Middle frontal gyrus (tissue), 1 donor: ENCODE results near the gene SOWAHB.
"Not testable (repeated sequence)": the region's sequence is repeated elsewhere in the genome, so short reads cannot be mapped to it uniquely, and the experiment has no call there.

Experiments used
- DNase-seq: peaks from one replicate; pipeline ENCODE4 v3.0.0-alpha.2; 2015; ENCODE audit warnings: low spot score; ENCODE audit errors: extremely low spot score

The SOWAHB gene

DNA sequence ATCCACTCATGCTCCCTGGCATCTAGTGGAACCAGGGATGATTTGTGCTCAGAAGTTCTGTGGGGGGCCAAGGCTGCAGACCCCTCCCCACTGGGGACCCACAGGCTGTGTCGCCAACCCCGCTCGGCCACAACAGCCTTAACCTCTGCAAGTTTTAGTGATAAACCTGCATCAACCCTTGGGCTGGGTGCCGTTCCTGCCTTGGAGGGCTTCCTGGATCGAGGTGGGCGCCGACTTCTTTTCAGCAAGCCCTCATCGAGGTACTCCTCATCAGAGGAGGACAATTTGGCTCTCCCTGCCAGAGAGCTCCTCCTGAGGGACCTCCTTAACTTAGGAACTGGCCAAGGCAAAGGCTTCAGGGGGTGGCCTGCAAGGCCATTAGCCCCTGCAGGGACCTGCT is 1.9 kb downstream of the SOWAHB start:
- DNase-seq: no peak

DNA sequence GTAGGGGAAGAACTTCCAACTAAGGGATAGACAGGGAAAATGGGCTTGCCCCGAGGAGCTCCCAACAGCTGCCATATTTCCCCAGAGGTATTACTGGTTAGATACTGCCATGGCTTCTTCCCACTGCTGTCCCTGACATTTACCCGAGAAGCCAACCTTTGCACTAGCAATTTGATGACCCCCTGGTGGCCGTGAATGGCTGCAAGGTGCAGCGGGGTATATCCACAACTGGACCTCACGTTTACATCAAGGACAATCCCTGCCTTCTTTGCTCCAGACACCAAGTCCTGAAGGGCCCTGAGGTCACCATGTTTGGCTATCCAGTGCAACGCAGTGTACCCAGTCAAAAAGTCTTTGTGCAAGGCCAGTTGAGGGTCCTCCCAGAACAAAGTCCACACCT is 2.3 kb downstream of the SOWAHB start:
- DNase-seq: no peak

GRCh38 chr4:76894537-76895255 is 3.2 kb downstream of the SOWAHB start:
- no peak for DNase-seq

DNA sequence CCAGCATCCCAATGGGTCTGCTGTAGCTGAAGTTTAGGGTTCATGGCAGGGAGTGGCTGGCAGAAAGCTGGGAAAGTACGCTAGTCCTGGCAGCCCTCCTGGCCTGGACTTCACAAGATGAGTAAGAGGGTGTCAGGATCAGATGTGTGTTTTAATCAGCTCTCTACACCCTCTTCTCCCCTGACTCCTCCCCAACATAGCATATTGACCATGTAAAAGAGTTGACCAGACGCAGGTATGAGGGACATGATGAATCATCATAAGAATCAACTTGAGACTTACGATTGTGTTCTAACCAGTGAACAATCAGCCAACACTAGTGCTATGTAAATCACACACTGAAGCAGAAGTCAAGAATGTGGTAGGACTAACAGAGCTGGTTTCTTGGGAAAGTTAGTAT is 5.3 kb downstream of the SOWAHB start:
- DNase-seq: no peak

DNA sequence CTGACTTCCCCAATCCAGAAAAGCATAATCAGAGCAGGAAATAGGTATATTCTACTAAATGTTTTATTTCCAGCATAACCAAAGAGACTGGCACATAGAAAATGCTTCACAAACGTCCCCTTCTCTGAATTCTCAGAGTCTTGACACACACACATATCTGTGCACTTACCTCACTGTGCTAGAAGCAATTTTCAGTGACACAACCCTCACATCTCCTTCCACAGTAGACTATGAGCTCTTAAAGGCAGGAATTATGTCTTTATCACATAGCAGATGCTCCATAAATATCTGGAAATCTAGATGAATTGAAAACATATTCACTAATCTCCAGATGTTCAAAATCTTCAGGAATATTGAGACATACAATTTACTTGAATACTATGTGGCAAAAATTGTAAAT is 5.9 kb downstream of the SOWAHB start:
- no peak for DNase-seq

GRCh38 chr4:76886848-76887441 is 11.0 kb downstream of the SOWAHB start:
- no peak for DNase-seq

DNA sequence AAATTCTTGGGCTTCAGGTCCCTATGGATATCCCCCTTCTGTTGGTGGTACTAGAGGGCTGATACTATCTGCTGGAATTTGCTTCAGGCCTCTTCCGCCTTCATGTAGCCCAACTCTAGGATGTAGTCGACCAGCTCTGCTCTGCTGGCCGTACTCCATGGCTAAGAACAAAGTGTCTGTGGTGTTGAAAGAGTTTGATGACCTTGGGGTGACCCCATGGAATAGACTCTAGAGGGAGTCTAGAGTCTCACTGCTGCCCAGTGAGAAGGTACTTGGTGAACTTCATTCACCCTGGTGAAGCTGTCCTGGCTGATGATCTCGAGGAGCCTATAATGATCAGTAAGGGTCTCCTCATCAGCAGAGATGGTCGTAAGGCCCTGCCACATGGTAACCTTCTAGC is 11.7 kb downstream of the SOWAHB start:
- DNase-seq: no peak

DNA sequence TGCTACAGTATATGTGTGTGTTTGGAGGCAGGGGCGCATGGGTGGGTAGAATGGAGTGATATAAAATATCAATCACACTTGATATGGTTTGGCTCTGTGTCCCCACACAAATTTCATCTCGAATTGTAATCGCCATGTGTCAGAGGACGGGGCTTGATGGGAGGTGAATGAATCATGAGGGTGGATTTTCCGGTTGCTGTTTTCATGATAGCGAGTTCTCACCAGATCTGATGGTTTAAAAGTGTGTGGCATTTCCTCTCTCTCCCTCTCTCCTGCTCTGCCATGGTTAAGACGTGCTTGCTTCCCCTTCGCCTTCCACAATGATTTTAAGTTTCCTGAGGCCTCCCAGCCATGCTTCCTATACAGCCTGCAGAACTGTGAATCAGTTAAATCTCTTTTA is 14.8 kb downstream of the SOWAHB start:
- DNase-seq: no peak

- DNase-seq: no peak
Measured at GRCh38 chr4:76882630-76883029, 15.3 kb downstream of the SOWAHB start.

DNA sequence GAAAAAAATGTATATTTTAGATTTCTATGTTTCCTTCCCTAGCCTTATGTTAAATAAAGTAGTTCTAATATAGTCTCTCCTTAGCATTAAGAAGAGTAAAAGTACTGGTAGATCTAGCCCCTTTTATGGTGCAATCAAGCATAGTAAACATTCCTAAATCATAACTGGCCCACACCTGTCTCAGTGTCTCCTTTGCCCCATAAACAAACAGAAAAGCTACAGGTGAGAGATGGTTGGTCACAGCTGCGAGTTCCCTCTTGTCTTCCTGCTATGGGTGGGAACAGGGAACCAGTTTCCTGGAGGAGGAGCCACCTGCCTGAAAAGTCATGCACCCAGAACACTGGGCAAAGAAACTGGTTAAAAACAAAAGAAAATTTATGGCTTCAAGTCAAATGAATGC is 16.6 kb downstream of the SOWAHB start:
- no peak for DNase-seq

- DNase-seq: no peak
Measured at GRCh38 chr4:76879731-76880364, 18.1 kb downstream of the SOWAHB start.

DNA sequence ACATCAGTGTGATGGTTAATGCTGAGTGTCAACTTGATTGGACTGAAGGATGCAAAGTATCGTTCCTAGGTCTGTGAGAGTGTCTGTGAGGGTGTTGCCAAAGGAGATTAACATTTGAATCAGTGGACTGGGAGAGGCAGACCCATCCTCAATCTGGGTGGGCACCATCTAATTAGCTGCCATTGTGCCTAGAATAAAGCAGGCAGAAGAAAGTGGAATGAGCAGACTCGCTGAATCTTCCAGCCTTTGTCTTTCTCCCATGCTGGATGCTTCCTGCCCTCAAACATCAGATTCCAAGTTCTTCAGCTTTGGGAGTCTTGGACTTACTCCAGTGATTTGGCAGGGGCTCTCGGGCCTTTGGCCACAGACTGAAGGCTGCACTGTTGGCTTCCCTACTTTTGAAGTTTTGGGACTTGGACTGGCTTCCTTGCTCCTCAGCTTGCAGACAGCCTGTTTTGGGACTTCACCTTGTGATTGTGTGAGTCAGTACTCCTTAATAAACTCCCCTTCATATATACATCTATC is 19.2 kb downstream of the SOWAHB start:
- DNase-seq: not testable (repeated sequence)

GRCh38 chr4:76874176-76874575 is 23.8 kb downstream of the SOWAHB start:
- no peak for DNase-seq

- DNase-seq: peak; percentile 58
Measured at GRCh38 chr4:76873495-76873894, 24.4 kb downstream of the SOWAHB start.

- no peak for DNase-seq
Measured at GRCh38 chr4:76872556-76872955, 25.4 kb downstream of the SOWAHB start.

GRCh38 chr4:76868780-76869179 is 29.2 kb downstream of the SOWAHB start:
- DNase-seq: not testable (repeated sequence)

DNA sequence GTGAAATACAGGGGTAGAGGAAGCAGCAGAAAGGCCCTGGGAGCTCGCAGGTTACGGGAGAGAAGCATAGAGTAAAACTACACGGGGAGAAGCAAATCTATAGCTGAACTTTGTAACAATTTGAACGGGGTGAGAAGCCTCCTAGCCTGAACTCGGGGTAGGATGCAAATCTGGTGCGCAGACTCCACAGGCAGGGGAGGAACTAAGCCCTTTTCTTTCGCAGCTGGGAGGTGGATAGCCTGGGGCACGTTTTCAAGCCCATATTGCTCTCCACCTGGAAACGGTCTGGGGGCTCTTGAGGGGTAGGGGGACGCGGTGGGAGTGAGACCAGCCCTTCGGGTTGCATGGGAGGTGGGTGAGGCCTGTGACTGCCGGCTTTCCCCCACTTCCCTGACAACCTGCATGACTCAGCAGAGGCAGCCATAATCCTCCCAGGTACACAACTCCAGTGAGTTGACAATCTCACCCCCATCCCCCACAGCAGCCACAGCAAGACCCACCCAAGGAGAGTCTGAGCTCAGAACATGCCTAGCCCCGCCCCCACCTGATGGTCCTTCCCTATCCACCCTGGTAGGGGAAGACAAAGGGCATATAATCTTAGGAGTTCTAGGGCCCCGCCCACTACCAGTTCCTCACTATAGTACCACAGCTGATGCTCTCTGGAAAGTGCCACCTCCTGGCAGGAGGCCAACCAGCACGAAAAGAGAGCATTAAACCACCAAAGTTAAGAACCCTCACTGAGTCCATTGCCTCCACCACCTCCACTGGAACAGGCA is 29.9 kb downstream of the SOWAHB start:
- no peak for DNase-seq

DNA sequence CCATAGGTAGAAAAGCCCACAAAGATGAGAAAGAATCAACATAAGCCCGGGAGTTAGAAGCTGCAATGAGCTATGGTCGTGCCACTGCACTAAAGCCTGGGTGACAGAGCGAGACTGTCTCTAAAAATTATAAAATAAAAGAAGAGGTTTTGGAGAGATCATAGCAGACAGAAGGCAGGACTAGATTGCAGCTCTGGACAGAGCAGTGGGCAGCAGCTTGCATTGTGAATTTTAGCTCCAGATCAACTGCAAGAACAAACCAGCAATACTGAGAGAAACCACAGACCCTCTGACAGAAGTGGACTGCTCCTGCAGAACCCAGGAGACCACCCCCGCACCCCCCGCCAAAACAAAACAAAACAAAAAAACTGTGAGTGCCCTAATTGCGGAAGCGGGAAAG is 30.6 kb downstream of the SOWAHB start:
- no peak for DNase-seq

DNA sequence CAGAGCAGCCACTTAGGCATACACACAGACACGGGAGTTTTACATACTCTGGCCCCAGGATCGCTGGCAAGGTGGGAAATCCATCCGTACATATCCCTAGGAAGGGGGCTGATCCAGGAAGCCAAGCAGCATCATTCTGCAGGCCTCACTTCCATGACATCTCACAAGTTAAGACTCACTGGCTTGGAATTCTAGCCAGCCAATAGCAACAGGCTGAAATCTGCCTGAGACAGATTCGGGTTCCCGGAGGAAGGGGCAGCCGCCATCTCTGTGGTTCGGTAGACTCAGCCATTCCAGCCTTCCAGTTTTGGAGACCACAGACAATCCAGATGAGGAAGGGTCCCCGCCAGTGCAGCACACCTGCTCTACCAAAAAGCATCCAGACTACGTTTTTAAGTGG is 31.3 kb downstream of the SOWAHB start:
- DNase-seq: no peak

GRCh38 chr4:76858319-76858718 is 39.6 kb downstream of the SOWAHB start:
- no peak for DNase-seq

DNA sequence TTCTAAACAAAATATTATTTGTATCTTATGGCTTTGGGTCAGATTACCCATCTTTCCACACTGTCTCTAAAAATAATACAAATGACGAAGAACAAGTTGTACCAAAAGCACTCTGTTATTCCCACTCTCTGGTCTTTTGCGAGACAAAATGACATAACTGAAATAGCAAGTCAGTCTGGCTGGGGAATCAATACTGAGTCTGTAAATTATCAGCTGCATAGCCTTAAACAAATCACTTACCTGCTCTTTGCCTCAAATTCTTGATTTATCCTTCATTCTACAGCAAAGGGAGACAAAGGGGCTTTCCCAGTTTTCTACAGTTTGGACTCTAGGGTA is 40.9 kb downstream of the SOWAHB start:
- DNase-seq: no peak
